Activated T-cell treated with anti-CD3 and anti-CD28 coated beads, Interleukin-2, amount 50 U/mL, for 1 hour (primary cell): Measurements from ENCODE around the gene ADCY2.

Experiments
- DNase-seq: peaks from one replicate; pipeline ENCODE4 v3.0.0-alpha.2; 2020

ADCY2 gene

GRCh38 chr5:7395947-7396712 is at the start of gene ADCY2:
Gene ADCY2 (plus strand): TSS chr5:7396138. CDS start chr5:7396297, 159 bp downstream.
- no peak for DNase-seq

- no peak for DNase-seq
Observed at GRCh38 chr5:7347377-7347776, 48.6 kb upstream of the ADCY2 start.

GRCh38 chr5:7348168-7348854 is 47.6 kb upstream of the ADCY2 start:
- no peak for DNase-seq

DNA sequence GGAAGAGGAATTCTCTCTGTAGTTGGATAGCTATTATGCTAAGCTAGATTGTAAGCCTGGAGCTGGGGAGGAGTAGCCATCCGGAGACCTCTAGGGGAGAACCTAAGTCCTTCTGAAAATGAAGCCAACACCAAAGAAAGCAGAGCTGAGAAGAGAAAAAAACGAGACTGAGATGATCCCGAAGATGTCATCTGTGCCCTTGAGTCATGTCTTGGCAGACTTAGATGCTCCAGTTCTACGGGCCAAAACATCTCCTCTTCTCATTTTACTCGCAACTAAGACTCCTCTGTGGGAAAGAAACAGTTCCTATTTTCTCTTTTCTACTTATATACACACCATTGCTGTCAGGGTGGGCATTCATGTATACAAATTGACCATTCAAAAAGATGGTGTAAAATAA is 34.3 kb upstream of the ADCY2 start:
- no peak for DNase-seq

DNA sequence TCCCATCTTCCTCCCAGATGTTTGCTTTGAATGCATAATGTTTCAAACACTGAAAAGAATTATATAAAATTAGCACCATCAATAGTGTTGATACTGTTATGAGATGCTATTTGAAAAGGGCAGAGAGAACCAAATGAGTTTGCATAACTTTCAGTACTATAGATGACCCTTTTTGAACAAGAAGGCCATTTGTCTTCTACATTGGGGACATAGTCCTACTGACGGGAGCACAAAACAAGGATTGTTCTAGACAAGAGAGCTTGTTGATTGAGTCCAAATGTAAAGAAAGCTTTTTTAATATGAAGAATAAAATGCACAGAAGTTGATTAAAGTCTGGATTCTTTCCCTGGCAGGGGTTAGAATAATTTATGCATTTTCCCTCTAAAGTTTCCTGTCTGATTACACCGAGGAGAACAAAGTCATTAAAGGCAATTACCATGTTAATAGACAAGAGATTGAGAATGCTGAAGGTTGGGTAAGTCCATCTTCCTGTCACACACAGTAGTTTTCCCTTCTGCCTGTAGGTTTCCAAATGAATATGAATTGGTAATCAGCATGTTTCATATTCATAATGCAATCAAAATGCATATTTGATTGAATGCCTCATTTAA is 32.8 kb upstream of the ADCY2 start:
- DNase-seq, result no peak

- no peak for DNase-seq
Observed at GRCh38 chr5:7364226-7364875, 31.6 kb upstream of the ADCY2 start.

GRCh38 chr5:7367780-7368179 is 28.2 kb upstream of the ADCY2 start:
- DNase-seq, result no peak

DNA sequence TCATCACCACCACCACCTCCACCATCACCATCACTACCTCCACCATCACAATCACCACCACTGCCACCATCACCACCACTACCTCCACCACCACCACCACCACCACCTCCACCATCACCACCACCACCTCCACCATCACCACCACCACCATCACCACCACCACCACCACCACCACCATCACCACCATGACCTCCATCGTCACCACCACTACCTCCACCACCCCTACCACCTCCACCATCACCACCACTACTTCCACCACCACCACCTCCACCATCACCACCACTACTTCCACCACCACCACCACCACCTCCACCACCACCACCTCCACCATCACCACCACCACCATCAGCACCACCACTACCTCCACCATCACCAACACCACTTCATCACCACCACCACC is 23.5 kb upstream of the ADCY2 start:
- no peak for DNase-seq

GRCh38 chr5:7374186-7374585 is 21.8 kb upstream of the ADCY2 start:
- no peak for DNase-seq

GRCh38 chr5:7375457-7375856 is 20.5 kb upstream of the ADCY2 start:
- DNase-seq, result no peak

DNA sequence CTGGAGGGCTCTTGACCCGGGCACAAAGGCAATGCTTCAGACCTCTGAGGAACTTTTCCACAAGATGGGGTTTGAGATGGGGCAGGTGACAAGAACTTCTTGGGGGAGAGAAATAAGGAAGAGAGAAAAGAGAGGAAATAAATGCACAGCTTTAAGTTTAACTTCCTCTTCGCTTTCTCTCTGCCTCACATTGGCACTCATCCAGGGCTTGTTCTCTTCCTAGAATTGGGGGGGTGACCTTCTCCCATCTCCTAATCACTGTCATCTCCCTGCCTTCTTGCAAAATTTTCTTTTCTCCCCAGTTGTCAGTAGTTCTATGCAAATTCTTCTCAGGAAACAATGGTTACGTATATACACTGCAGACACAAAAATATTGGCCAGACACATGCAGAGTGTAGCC is 19.1 kb upstream of the ADCY2 start:
- no peak for DNase-seq

- no peak for DNase-seq
Observed at GRCh38 chr5:7377761-7378160, 18.2 kb upstream of the ADCY2 start.

DNA sequence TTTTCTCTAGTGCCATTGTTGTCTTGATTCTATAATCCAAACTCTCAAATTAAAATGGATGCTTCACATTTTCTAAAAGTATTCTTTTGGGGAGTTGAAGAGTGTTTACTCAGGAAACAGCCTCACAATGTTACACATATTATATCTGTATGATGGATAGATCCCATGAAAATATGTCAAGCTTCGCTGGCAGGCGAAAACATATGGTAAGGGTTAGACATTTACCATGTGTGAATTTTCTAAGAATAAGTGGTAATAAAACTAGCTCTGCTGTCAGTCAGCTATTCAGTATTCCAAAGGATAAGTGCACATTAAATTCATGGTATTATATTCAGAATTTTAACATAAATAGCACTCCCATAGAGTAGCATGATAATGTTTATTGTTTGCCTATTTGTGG is 13.3 kb upstream of the ADCY2 start:
- no peak for DNase-seq

GRCh38 chr5:7385681-7386080 is 10.3 kb upstream of the ADCY2 start:
- DNase-seq, result no peak

GRCh38 chr5:7388553-7388952 is 7.4 kb upstream of the ADCY2 start:
- DNase-seq, result no peak

DNA sequence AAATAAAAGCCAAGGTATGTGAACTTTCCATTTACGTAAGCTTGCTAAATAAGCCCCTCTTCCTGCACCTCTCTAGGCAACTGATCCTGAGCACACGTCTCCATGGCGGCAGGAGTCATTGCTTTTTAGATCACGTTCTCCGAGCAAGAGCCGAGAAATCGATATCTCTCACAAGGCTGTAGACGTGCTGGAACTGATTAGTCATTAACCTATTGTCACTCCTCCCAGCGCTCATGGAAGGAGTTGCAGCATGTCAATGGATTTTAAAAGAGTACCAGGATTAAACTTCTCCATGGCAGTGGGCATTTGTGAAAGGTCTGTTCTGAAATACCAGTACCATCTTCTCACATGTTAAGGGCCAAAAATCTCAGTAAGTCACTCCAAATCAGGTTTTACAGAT is 4.7 kb upstream of the ADCY2 start:
- DNase-seq, result no peak

- DNase-seq, result no peak
Observed at GRCh38 chr5:7391814-7392692, 3.9 kb upstream of the ADCY2 start.

- DNase-seq, result no peak
Observed at GRCh38 chr5:7392693-7393024, 3.3 kb upstream of the ADCY2 start.

GRCh38 chr5:7393921-7394799 is 1.8 kb upstream of the ADCY2 start:
- no peak for DNase-seq

- DNase-seq, result no peak
Observed at GRCh38 chr5:7394889-7395431, 978 bp upstream of the ADCY2 start.

DNA sequence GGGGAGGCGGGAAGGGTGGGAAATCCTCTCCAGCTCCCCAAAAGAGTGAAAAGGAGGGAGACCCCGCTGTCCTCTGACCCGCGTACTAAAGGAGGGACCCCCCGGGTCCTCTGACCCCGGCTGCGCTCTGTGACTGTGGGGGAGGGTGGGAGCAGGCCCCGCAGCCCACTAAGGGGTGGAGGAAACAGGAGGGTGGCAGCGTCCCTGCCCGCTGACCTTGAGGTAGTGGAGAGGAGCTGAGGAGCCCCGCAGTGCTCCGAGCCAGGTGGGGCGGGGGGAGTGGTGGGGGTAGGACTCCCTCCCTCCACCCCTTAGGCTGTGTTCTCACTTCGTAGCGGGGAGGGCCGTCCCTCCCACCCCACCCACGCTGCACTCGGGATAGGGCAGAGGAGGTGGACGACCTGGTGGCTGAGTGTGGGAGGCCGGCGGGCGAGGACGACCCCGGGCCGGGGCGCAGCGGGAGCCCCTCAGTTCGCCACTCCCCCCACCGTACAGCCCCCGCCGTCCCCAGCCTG is 449 bp upstream of the ADCY2 start:
- DNase-seq, result no peak
